Ramos (cell line): ENCODE results near the gene DNAJC5G.

Source experiments
- in situ Hi-C: fragments of 300-500 bp; cut with MboI; formaldehyde crosslinking; loops from one replicate; pipeline ENCODE4 v1.14.3; 2022; ENCODE audit warnings: low sequenced_read_pairs; ENCODE audit not compliant: unreplicated experiment

DNAJC5G gene, protein sequence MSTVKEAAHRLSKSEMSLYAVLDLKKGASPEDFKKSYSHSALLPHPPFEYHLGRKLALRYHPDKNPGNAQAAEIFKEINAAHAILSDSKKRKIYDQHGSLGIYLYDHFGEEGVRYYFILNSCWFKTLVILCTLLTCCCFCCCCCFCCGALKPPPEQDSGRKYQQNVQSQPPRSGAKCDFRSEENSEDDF

DNA sequence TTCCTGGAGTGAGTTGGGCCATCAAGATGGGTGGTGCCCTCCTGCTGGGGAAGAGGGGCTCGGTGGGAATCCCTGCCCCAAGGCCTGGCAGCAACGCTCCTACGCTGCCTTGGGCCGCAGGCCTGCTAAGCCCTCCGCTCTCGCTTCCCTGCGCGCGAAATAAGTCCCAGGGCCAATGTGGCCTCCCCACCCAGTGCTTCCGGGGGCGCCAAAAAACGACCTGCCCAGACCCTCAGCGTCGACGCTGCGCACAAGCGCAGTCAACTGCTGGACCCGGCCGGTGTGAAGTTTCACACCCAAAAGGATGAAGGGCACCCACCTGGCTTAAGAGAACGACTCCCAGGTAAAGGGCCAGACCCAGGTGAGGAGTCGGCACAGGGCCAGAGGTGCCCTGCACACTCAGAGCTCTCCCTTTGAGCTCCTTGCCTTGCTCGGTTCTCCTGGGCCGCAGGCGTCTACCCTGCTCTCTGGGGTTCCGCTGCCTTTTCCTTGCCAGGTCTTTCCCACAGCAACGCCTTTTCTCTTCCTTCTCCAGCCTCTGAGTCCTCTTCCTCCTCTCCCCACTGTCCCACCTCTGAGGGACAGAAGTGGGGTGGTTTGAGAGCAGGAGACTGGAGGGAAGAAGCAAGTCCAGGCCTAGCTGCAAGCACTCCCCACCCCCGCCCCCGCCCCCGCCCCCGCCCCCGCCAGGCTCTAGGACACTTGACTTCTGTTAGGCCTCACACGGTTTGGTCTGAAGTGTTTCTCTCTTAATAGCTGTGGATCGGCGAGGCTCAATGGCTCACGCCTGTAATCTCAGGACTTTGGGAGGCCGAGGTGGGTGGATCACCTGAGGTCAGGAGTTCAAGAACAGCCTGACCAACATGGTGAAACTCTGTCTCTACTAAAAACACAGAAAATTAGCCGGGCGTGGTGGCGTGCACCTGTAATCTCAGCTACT lies at the start of gene DNAJC5G:
DNAJC5G (plus strand) TSS at position 223 of the 940 bp plus-strand sequence. CDS start 1,296 bp downstream, outside the sequence.
- in situ Hi-C loops, result no loop called here

DNA sequence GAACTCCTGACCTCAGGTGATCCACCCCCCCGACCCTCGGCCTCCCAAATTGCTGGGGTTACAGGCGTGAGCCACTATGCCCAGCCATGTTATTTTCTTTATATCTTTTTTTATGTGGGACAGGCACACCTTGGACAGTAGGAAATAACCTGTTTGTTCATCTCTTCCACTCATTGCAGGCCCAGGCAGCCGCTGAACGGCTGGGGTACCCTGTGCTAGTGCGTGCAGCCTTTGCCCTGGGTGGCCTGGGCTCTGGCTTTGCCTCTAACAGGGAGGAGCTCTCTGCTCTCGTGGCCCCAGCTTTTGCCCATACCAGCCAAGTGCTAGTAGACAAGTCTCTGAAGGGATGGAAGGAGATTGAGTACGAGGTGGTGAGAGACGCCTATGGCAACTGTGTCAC lies 49.7 kb upstream of the DNAJC5G start:
- in situ Hi-C loops, result no loop called here

DNA sequence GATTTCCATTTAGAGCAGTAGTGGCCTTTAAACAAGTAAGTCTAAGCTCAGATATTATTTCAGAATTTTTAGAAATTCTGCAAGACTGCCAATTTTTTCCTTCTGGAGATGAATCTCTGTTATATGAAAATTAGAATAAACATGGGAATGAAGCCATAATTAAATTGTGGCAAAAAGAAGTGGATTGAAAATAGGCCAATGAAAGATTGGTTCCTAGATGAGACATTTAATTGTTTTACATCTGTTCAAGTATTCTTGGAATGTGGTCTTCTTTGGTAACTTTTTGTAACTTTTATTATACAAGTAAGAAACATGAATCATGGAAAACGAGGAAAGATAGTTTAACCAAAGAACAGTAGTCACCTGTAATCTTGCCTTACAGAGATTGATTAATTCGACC lies 47.7 kb upstream of the DNAJC5G start:
- in situ Hi-C loops, result no loop called here

DNA sequence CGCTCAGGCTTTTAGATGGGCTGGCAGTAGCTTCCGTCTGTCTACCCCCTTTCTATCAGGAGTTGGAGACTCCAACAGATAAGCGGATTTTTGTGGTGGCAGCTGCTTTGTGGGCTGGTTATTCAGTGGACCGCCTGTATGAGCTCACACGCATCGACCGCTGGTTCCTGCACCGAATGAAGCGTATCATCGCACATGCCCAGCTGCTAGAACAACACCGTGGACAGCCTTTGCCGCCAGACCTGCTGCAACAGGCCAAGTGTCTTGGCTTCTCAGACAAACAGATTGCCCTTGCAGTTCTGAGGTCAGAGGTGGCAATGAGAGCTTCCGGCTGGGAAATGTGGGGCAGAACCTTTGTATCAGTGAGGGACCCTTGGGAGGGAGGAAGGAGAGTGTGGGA lies 43.3 kb upstream of the DNAJC5G start:
- in situ Hi-C loops, result no loop called here

DNA sequence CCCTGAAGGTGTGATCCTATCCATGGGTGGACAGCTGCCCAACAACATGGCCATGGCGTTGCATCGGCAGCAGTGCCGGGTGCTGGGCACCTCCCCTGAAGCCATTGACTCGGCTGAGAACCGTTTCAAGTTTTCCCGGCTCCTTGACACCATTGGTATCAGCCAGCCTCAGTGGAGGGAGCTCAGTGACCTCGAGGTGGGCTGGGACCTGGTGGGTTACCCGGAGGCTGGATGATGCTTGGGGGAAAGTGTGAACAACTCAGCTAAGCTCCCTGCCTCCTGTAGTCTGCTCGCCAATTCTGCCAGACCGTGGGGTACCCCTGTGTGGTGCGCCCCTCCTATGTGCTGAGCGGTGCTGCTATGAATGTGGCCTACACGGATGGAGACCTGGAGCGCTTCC lies 41.9 kb upstream of the DNAJC5G start:
- in situ Hi-C loops, result no loop called here

DNA sequence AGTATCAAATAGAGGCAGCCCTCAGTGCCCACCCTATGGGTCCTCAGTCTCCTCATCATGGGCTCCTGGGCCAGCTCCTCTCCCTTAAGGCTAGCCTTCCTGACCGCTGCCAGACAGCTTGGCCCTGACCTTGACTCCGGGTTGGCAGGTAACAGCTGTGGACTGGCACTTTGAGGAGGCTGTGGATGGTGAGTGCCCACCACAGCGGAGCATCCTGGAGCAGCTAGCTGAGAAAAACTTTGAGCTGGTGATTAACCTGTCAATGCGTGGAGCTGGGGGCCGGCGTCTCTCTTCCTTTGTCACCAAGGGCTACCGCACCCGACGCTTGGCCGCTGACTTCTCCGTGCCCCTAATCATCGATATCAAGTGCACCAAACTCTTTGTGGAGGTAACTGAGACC lies 39.1 kb upstream of the DNAJC5G start:
- in situ Hi-C loops, result no loop called here

DNA sequence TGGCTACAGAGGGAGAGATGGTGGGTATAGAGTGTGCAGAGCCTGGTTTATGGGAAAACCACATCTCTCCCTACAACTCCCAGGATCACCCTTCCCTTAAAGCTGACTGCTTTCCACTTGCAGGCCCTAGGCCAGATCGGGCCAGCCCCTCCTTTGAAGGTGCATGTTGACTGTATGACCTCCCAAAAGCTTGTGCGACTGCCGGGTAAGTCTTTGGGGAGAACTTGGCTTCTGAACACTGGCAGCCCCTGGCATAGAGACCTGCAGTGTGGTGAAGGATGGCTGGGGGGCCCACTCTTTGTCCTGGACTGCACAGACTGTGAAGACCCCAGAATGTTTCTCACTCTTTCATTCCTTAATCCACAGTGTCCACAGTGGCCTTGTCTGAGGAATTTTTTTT lies 38.6 kb upstream of the DNAJC5G start:
- in situ Hi-C loops, result no loop called here

DNA sequence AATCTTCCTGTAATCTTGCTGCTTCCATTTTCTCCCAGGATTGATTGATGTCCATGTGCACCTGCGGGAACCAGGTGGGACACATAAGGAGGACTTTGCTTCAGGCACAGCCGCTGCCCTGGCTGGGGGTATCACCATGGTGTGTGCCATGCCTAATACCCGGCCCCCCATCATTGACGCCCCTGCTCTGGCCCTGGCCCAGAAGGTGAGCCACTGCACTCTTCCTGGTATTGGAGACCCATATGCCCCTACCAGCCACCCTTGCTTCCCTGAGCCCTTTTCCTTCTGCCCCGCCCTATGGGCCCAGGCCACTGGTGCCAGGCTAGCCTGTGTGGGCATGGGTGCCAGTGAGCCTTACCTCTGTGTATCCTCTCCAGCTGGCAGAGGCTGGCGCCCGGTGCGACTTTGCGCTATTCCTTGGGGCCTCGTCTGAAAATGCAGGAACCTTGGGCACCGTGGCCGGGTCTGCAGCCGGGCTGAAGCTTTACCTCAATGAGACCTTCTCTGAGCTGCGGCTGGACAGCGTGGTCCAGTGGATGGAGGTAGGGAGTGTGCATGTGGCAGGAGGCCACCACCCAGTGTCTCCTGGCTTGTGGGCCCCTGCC lies 37.8 kb upstream of the DNAJC5G start:
- in situ Hi-C loops, result no loop called here

DNA sequence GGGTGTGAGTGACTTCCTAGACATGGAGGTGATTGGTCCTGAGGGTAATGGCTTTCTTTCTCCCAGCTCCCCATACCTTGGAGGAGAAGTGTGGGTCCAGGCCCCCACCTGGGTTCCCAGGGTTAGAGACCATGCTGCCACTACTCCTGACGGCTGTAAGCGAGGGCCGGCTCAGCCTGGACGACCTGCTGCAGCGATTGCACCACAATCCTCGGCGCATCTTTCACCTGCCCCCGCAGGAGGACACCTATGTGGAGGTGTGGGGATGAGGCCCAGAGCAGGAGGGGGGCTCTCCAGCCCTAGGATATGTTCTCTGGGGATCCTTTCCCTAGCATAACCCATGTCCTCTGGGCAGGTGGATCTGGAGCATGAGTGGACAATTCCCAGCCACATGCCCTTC lies 36.3 kb upstream of the DNAJC5G start:
- in situ Hi-C loops, result no loop called here

DNA sequence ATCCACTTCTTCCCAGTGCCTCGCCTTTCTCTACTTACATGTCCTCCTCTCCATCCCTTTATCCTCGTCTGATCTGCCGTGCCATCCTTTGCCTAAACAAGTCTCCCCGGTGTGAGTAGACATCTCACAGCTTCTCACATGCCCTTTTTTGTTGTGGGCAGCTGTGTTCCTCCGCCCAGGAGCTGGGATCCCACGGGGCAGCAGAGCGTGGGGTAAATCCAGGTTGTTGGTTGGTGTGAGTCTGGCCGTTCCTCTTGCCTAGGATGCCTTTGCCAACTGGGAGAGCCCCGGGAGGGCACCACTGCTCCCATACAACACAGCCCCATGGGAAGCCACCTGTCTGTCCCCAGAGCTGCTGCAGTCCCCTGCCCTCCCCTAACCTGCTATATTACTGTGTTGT lies 34.8 kb upstream of the DNAJC5G start:
- in situ Hi-C loops, result no loop called here

DNA sequence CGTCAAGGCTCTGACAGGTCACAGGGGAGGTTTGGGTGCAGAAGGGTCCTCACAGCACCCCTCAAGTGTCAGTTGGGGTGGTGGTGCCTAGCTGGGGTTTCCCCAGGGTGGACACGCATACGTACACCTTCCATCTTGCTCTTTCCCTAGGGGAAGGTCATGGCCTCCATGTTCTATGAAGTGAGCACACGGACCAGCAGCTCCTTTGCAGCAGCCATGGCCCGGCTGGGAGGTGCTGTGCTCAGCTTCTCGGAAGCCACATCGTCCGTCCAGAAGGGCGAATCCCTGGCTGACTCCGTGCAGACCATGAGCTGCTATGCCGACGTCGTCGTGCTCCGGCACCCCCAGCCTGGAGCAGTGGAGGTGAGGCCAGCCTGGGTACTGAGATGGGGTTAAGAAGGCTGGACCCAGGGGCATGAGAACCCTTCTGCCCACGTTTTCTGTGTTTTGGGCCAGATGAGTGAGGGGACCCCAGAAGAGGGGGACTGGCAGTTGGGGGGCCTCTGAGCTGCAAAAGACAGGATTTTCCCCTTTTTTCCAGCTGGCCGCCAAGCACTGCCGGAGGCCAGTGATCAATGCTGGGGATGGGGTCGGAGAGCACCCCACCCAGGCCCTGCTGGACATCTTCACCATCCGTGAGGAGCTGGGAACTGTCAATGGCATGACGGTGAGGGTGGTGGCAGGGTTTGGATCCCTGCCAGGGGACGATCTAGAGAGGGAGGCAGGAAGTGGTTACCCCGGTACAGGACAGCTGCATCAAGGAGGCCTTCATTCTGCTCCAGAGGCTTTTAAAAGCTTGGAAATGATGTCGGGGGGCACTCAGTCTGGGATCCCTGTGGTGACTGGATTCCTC lies 33.2 kb upstream of the DNAJC5G start:
- in situ Hi-C loops, result no loop called here

DNA sequence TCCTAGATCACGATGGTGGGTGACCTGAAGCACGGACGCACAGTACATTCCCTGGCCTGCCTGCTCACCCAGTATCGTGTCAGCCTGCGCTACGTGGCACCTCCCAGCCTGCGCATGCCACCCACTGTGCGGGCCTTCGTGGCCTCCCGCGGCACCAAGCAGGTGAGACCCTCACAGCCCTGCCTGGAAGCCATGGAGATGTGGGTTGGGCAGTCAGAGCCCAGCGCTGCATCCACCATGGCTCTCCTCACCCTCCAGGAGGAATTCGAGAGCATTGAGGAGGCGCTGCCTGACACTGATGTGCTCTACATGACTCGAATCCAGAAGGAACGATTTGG lies 32.6 kb upstream of the DNAJC5G start:
- in situ Hi-C loops, result no loop called here

DNA sequence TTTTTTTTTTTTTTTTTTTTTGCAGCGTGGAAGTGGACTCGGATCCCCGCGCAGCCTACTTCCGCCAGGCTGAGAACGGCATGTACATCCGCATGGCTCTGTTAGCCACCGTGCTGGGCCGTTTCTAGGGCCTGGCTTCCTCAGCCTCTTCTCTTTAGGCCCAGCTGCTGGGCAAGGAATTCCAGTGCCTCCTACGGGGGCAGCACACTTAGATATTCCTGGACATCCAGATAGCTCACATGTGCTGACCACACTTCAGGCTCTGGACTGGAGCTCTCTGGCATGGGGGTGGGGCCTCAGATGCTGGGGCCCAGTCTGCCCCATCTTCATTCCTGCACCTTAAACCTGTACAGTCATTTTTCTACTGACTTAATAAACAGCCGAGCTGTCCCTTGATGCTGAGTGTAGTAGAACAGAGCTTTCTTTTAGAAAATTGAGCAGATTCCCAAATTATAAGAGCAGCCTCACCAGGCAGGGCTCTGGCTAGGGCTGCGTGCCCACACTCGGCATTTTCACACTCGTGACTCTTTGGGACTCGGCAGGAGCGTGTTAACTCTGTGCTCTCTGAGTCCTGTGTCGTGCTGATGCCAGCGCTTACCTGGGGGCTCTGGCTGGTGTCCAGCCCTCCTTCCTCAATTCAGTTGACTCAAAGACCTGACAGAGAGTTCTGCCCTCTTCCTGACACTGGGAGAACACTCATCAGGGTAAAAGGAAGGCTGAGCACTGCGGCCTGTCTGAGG lies 31.7 kb upstream of the DNAJC5G start:
- in situ Hi-C loops, result no loop called here

DNA sequence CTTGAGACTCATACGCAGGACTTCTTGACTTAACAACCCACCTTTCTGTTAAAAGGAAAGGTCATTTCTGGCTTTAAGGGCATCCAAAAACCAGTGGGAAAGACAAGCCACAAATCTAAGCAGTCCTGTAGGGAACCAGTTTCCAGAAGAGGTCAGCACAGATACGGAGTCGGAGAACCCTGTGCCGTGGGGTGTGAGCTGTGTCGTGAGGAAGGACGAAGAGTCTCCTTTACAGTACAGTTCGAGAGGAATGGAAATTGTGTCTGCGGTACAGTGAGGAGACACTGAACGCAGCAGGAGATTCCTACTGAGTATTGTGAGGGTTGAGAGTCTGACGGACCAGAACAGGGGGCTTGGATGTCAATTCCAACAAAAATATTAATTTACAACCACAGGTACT lies 30.1 kb upstream of the DNAJC5G start:
- in situ Hi-C loops, result no loop called here

DNA sequence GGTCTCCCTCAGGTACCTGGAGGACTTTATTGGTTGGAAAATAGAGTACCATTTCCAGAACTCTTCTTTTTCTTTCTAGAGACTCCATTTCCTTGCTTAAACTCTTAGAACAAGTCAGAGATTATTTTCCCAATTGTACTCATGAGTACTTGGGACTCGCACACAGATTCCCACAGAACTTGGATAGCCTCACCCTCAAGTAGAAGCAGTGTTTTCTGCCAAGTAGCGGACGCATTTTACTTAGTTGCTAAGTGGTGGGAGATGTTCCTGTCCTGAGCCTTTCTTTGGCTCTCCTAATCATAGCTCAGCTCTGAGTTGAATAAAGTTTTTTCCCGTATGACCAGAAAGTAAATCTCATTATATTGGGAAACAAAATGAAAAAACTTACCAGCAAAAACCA lies 29.6 kb upstream of the DNAJC5G start:
- in situ Hi-C loops, result no loop called here

DNA sequence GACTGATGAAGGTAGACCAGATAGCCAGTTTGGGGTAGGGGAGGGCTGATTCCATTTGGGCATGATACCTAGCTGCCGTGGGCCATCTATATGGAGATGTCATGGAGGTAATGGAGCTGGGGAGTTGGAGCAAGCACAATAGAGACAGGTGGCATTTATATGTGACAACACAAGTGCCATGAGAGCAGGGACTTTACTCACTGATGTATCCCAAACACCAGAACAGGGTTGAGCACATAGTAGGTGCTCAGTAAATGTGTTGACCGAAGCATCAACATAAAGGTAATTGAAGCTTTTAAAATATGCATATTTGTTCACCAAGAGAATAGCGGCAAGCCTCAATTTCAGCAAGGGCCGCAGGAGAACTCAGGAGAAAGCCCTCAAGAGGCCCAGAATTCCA lies 27.3 kb upstream of the DNAJC5G start:
- in situ Hi-C loops, result no loop called here

DNA sequence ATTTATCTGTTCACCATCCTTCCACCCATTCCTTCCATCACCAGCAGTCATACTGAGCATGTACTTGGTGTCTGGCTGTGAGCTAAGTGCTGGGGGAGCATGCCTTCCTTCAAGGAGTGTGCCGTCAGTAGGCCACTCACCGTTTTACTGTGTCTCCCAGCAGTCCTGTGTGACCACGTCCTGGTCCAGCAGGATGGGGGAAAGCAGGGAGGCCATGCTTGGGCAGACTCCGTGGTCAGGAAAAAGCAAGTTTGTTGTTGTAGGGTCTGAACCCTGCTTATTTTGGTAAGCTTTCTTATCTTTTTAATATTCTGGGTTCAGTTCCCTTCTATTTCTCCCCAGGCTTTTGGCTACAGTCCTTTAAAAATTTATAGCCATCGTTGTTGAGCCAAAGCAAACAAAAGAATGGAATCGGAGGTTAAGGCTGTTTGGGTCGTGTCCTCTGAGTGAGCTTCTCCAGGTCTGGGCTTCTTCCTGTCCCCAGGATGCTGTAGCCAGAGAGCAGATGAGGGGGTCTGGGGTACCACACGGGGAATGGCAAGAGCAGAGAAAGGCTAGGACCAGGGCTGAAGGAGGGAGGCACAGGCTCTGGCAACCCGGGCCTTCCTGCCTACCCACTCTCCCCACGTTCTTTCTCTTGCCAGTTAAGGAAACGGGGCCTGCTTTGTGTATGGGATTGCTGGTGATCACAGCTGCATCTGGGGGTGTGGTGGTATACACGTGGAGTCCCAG lies 25.9 kb upstream of the DNAJC5G start:
- in situ Hi-C loops, result no loop called here

DNA sequence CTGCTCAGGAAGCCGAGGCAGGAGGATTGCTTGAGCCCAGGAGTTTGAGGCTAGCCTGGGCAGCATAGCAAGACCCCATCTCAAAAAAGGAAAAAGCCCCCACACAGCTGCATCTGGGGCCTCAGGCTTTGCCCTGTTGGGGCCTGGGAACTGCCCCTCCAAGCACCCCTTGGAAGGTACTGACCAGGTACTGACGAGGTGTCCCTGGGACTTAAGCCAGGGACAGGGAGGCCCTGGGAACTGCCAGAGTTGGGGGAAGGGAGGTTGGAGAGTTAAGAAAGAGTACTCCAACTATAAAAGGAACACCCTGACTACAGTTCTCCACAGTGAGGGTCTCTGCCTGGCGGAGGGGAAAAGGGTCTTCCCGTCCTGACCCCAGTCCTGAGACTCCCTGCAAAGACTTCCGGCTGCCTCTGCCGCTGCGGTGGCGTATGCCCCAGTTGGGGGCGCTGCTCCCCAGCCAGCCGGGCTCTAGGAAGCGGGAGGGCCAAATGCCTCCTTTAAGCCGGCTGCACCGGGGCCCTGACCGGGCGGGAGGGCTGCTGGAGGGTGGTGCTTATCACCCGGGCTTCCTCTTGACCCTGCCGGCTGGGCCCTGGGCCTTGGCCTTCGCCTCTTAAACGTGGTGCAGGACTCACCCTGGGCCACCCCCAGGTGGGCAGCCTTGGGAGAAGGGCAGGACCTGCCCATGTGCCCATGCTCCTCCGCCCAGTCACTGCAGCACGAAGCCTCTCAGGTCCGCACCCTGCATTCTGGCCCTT lies 25.2 kb upstream of the DNAJC5G start:
- in situ Hi-C loops, result no loop called here
